Spinal cord (tissue), 10 donors: ENCODE results near the gene TMEM54. TPM values are rescaled to one million over a fixed set of nuclear protein-coding genes. Genes with fewer than 3 reads are reported as not detected.
A peak's percentile ranks its signal among the peaks of the same experiment; 100 is the strongest.

Experiments
- DNase-seq, 6 donors: peaks; one replicate each; pipeline versions ENCODE4 v3.0.0 to v3.0.0-alpha.2; 2013 to 2015; ENCODE audit warnings: low spot score in 6 of 6, low read depth in 4 of 6
- H3K27ac ChIP-seq: one replicate; pipeline ENCODE4 v1.5.1; 2013; ENCODE audit warnings: low read depth, low read length, control low read depth
- H3K27me3 ChIP-seq: one replicate; pipeline ENCODE4 v1.6.1; 2013; ENCODE audit warnings: low read length; ENCODE audit not compliant: control insufficient read depth, insufficient read depth
- H3K36me3 ChIP-seq: one replicate; pipeline ENCODE4 v1.6.1; 2013; ENCODE audit warnings: low read length; ENCODE audit not compliant: control insufficient read depth, insufficient read depth
- H3K4me1 ChIP-seq: one replicate; pipeline ENCODE4 v1.6.1; 2013; ENCODE audit warnings: low read length; ENCODE audit not compliant: control insufficient read depth, insufficient read depth
- H3K4me3 ChIP-seq: one replicate; pipeline ENCODE4 v1.5.1; 2013; ENCODE audit warnings: low read depth, low read length, control low read depth
- H3K9me3 ChIP-seq: one replicate; pipeline ENCODE4 v1.6.1; 2013; ENCODE audit warnings: low read length; ENCODE audit not compliant: control insufficient read depth, insufficient read depth
- WGBS: methylation state at CpG from one replicate; pipeline ENCODE4 v1.1.5; 2013; ENCODE audit warnings: missing lambda C conversion rate; ENCODE audit not compliant: insufficient coverage; 5-methylcytosine and 5-hydroxymethylcytosine counted together
- polyA plus RNA-seq, 2 donors: library from polyadenylated mRNA; unstranded; fragments of 120-200 nt; gene quantifications; one replicate each; pipeline ENCODE4 v1.2.1, GENCODE V29; 2013; ENCODE audit not compliant: insufficient read length in 2 of 2
- total RNA-seq, 2 donors: library from RNA; depleted of rRNA in 1 of 2; stranded (reverse); fragments of 120-200 nt in 1 of 2; fragments of >200 nt in 1 of 2; gene quantifications; one replicate each; pipeline versions ENCODE4 v1.2.3 to v1.2.4, GENCODE V29; 2013 to 2014
- donor health status: healthy.

Gene TMEM54
- total and polyA plus RNA-seq, 4 donors: 7.1 to 34.0 (median 21.7) TPM

- DNase-seq: no peak
- Histone ChIP-seq H3K4me3 (no peak overlapping the region), H3K9me3 (no peaks in the 10 kb centered on the region), H3K27ac (no peak overlapping the region), H3K4me1 (peaks cover 54% of the 10 kb centered on the region), H3K36me3 (peaks cover 6% of the 10 kb centered on the region), H3K27me3 (peaks cover 20% of the 10 kb centered on the region)
- 35% methylated on average over 12 of the region's 12 CpGs for WGBS
Observed at GRCh38 chr1:32884726-32885125, 16.5 kb downstream of the TMEM54 start.

GRCh38 chr1:32884032-32884372, 17.2 kb downstream of the TMEM54 start:
- Histone ChIP-seq H3K27me3 (peaks cover 20% of the 10 kb centered on the region), H3K4me1 (peaks cover 54% of the 10 kb centered on the region), H3K27ac (no peak overlapping the region), H3K4me3 (no peak overlapping the region), H3K9me3 (no peaks in the 10 kb centered on the region), H3K36me3 (peaks cover 4% of the 10 kb centered on the region)
- 60% methylated on average over 2 of the region's 4 CpGs for WGBS
- no peak for DNase-seq

- DNase-seq: no peak
- 70% methylated on average over 2 of the region's 7 CpGs for WGBS
- peaks cover 20% of the 10 kb centered on the region for H3K27me3 ChIP-seq
Observed at GRCh38 chr1:32883338-32884031, 17.7 kb downstream of the TMEM54 start.

GRCh38 chr1:32881871-32882850, 19.0 kb downstream of the TMEM54 start:
- no peak overlapping the region for H3K27ac ChIP-seq
- WGBS: 14% methylated on average over 18 of the region's 22 CpGs
- H3K27me3 ChIP-seq: peaks cover 14% of the 10 kb centered on the region
- H3K9me3 ChIP-seq: no peaks in the 10 kb centered on the region
- peaks cover 66% of the 10 kb centered on the region for H3K4me1 ChIP-seq
- H3K4me3 ChIP-seq: no peak overlapping the region
- peak in 2 of 6 donors; percentile 84 to 94 for DNase-seq
- H3K36me3 ChIP-seq: no peaks in the 10 kb centered on the region

More at GRCh38 chr1:32883338-32884031, 17.7 kb downstream of the TMEM54 start:
- peaks cover 59% of the 10 kb centered on the region for H3K4me1 ChIP-seq
- no peaks in the 10 kb centered on the region for H3K9me3 ChIP-seq
- no peaks in the 10 kb centered on the region for H3K36me3 ChIP-seq
- H3K4me3 ChIP-seq: no peak overlapping the region
- no peak overlapping the region for H3K27ac ChIP-seq

GRCh38 chr1:32881291-32881690, 19.9 kb downstream of the TMEM54 start:
- Histone ChIP-seq H3K27ac (no peak overlapping the region), H3K36me3 (no peaks in the 10 kb centered on the region), H3K4me1 (peaks cover 67% of the 10 kb centered on the region), H3K27me3 (peaks cover 7% of the 10 kb centered on the region), H3K9me3 (no peaks in the 10 kb centered on the region), H3K4me3 (no peak overlapping the region)
- no peak for DNase-seq
- WGBS: 79% methylated on average over 5 of the region's 5 CpGs

GRCh38 chr1:32878637-32879041, 22.6 kb downstream of the TMEM54 start:
- DNase-seq: no peak
- Histone ChIP-seq H3K4me1 (peaks cover 46% of the 10 kb centered on the region), H3K9me3 (no peaks in the 10 kb centered on the region), H3K27me3 (no peaks in the 10 kb centered on the region), H3K36me3 (no peaks in the 10 kb centered on the region), H3K4me3 (no peak overlapping the region), H3K27ac (no peak overlapping the region)
- WGBS: 60% methylated on average over 3 of the region's 5 CpGs

GRCh38 chr1:32878183-32878582, 23.0 kb downstream of the TMEM54 start:
- peaks cover 46% of the 10 kb centered on the region for H3K4me1 ChIP-seq
- H3K9me3 ChIP-seq: no peaks in the 10 kb centered on the region
- H3K27me3 ChIP-seq: no peaks in the 10 kb centered on the region
- no peak overlapping the region for H3K4me3 ChIP-seq
- H3K36me3 ChIP-seq: no peaks in the 10 kb centered on the region
- peak in 2 of 6 donors; percentile 70 to 89 for DNase-seq
- H3K27ac ChIP-seq: no peak overlapping the region
- 41% methylated on average over 6 of the region's 6 CpGs for WGBS

- Histone ChIP-seq H3K9me3 (no peaks in the 10 kb centered on the region), H3K4me3 (no peak overlapping the region), H3K27ac (no peak overlapping the region), H3K36me3 (no peaks in the 10 kb centered on the region), H3K27me3 (no peaks in the 10 kb centered on the region), H3K4me1 (peaks cover 50% of the 10 kb centered on the region)
- DNase-seq: peak in 2 of 6 donors; percentile 84 to 92
- 48% methylated on average over 12 of the region's 13 CpGs for WGBS
Observed at GRCh38 chr1:32877211-32878110, 23.7 kb downstream of the TMEM54 start.
